Activated CD4-positive, alpha-beta memory T cell treated with anti-CD3 and anti-CD28 coated beads for 36 hours (primary cell): ENCODE data around the gene METRNL. TPM values are rescaled to one million over a fixed set of nuclear protein-coding genes. Genes with fewer than 3 reads are reported as not detected.

Experiments used
- CTCF ChIA-PET: fragments of 350-600 bp; sonication (Branson Sonifier 250); formaldehyde crosslinking; loops from one replicate; lab custom pipeline; 2021; ENCODE audit warnings: antibody characterized with exemption, inconsistent platforms; lab: Charles Lee
- POLR2A ChIA-PET: fragments of 350-600 bp; sonication (Branson Sonifier 250); formaldehyde crosslinking; loops from one replicate; lab custom pipeline; 2021; ENCODE audit warnings: antibody characterized with exemption; lab: Charles Lee
- DNase-seq: peaks from one replicate; pipeline ENCODE4 v3.0.0-alpha.2; 2020
- H3K27ac Mint-ChIP-seq: one replicate; pipeline ENCODE4 v1.8.0; 2021; ENCODE audit warnings: mixed read lengths
- H3K27me3 Mint-ChIP-seq: one replicate; pipeline ENCODE4 v1.8.0; 2021; ENCODE audit warnings: mixed read lengths
- H3K36me3 Mint-ChIP-seq: one replicate; pipeline ENCODE4 v1.8.0; 2021; ENCODE audit warnings: mixed read lengths
- H3K4me1 Mint-ChIP-seq: one replicate; pipeline ENCODE4 v1.8.0; 2021; ENCODE audit warnings: low read depth, mixed read lengths
- H3K4me3 Mint-ChIP-seq: one replicate; pipeline ENCODE4 v1.8.0; 2021; ENCODE audit warnings: mild to moderate bottlenecking, mixed read lengths
- H3K9me3 Mint-ChIP-seq: one replicate; pipeline ENCODE4 v1.8.0; 2021; ENCODE audit warnings: mixed read lengths
- intact Hi-C: fragments of 100-400 bp; cut with micrococcal nuclease; formaldehyde crosslinking; loops from one replicate; pipeline ENCODE4 v1.15.1; 2023
- total RNA-seq, 2 experiments: library from RNA; stranded (reverse); gene quantifications; one replicate each; pipeline ENCODE4 v1.2.3, GENCODE V29; 2021

METRNL gene
- total RNA-seq, 2 experiments from 2014 or later = 62.8 to 71.1 TPM

GRCh38 chr17:83092186-83092585 is 12.8 kb downstream of the METRNL start:
- Mint-ChIP-seq H3K27ac (no peak overlapping the region), H3K4me3 (no peak overlapping the region), H3K9me3 (no peaks in the 10 kb centered on the region), H3K27me3 (no peaks in the 10 kb centered on the region), H3K36me3 (peaks cover 11% of the 10 kb centered on the region), H3K4me1 (peaks cover 2% of the 10 kb centered on the region)
- intact Hi-C loops = no loop called here
- POLR2A ChIA-PET = no interaction called here
- CTCF ChIA-PET = no interaction called here
- DNase-seq = no peak

GRCh38 chr17:83092931-83093330 is 13.5 kb downstream of the METRNL start:
- peaks cover 11% of the 10 kb centered on the region for H3K36me3 Mint-ChIP-seq
- H3K27ac Mint-ChIP-seq = no peak overlapping the region
- H3K27me3 Mint-ChIP-seq = no peaks in the 10 kb centered on the region
- ChIA-PET CTCF (no interaction called here), POLR2A (no interaction called here)
- no peak overlapping the region for H3K4me3 Mint-ChIP-seq
- no peak for DNase-seq
- no peaks in the 10 kb centered on the region for H3K9me3 Mint-ChIP-seq
- peaks cover 2% of the 10 kb centered on the region for H3K4me1 Mint-ChIP-seq
- intact Hi-C loops = no loop called here

- Mint-ChIP-seq H3K27me3 (no peaks in the 10 kb centered on the region), H3K9me3 (no peaks in the 10 kb centered on the region), H3K4me1 (peaks cover 2% of the 10 kb centered on the region), H3K4me3 (no peak overlapping the region), H3K27ac (no peak overlapping the region), H3K36me3 (peaks cover 8% of the 10 kb centered on the region)
- CTCF ChIA-PET = no interaction called here
- intact Hi-C loops = no loop called here
- DNase-seq = no peak
- POLR2A ChIA-PET = no interaction called here
These were observed 14.1 kb downstream of the METRNL start for GRCh38 chr17:83093506-83093905.

GRCh38 chr17:83094291-83094690 is 14.9 kb downstream of the METRNL start:
- Mint-ChIP-seq H3K4me3 (no peak overlapping the region), H3K36me3 (peaks cover 8% of the 10 kb centered on the region), H3K4me1 (no peaks in the 10 kb centered on the region), H3K27me3 (no peaks in the 10 kb centered on the region), H3K9me3 (no peaks in the 10 kb centered on the region), H3K27ac (no peak overlapping the region)
- POLR2A ChIA-PET = no interaction called here
- CTCF ChIA-PET = no interaction called here
- DNase-seq = no peak
- intact Hi-C loops = no loop called here

GRCh38 chr17:83095016-83095415 is 15.6 kb downstream of the METRNL start:
- ChIA-PET CTCF (no interaction called here), POLR2A (no interaction called here)
- no peak for DNase-seq
- H3K27me3 Mint-ChIP-seq = peaks cover 3% of the 10 kb centered on the region
- no peak overlapping the region for H3K4me3 Mint-ChIP-seq
- no peaks in the 10 kb centered on the region for H3K9me3 Mint-ChIP-seq
- intact Hi-C loops = no loop called here
- H3K27ac Mint-ChIP-seq = no peak overlapping the region
- H3K36me3 Mint-ChIP-seq = peaks cover 8% of the 10 kb centered on the region
- H3K4me1 Mint-ChIP-seq = peaks cover 2% of the 10 kb centered on the region

GRCh38 chr17:83096401-83097224 is 17.2 kb downstream of the METRNL start:
- intact Hi-C loops = no loop called here
- POLR2A ChIA-PET = no interaction called here
- Mint-ChIP-seq H3K4me3 (no peak overlapping the region), H3K4me1 (peaks cover 4% of the 10 kb centered on the region), H3K9me3 (no peaks in the 10 kb centered on the region), H3K36me3 (peaks cover 6% of the 10 kb centered on the region), H3K27ac (no peak overlapping the region), H3K27me3 (peaks cover 12% of the 10 kb centered on the region)
- no peak for DNase-seq
- CTCF ChIA-PET = no interaction called here

GRCh38 chr17:83097831-83098230 is 18.4 kb downstream of the METRNL start:
- ChIA-PET POLR2A (interaction anchor here (1.3 to 1.8 kb wide), 2 partner anchors 14 to 19 kb away, joined by 3 to 5 read pairs; no protein-coding TSS in a partner anchor), CTCF (no interaction called here)
- Mint-ChIP-seq H3K4me1 (peaks cover 4% of the 10 kb centered on the region), H3K36me3 (peaks cover 4% of the 10 kb centered on the region), H3K4me3 (no peak overlapping the region), H3K27me3 (peaks cover 12% of the 10 kb centered on the region), H3K27ac (no peak overlapping the region), H3K9me3 (no peaks in the 10 kb centered on the region)
- DNase-seq = no peak
- intact Hi-C loops = no loop called here

- Mint-ChIP-seq H3K4me1 (peaks cover 4% of the 10 kb centered on the region), H3K27ac (no peak overlapping the region), H3K9me3 (no peaks in the 10 kb centered on the region), H3K27me3 (peaks cover 12% of the 10 kb centered on the region), H3K36me3 (peaks cover 4% of the 10 kb centered on the region), H3K4me3 (no peak overlapping the region)
- intact Hi-C loops = no loop called here
- DNase-seq = no peak
- CTCF ChIA-PET = no interaction called here
- POLR2A ChIA-PET = interaction anchor here (1.3 to 1.8 kb wide), 2 partner anchors 15 to 18 kb away, joined by 3 to 5 read pairs; no protein-coding TSS in a partner anchor
These were observed 19.1 kb downstream of the METRNL start for GRCh38 chr17:83098241-83099085.

- Mint-ChIP-seq H3K4me3 (no peak overlapping the region), H3K27ac (no peak overlapping the region), H3K27me3 (peaks cover 12% of the 10 kb centered on the region), H3K4me1 (peaks cover 4% of the 10 kb centered on the region), H3K36me3 (peaks cover 2% of the 10 kb centered on the region), H3K9me3 (no peaks in the 10 kb centered on the region)
- CTCF ChIA-PET = no interaction called here
- DNase-seq = no peak
- POLR2A ChIA-PET = interaction anchor here (1.3 to 1.8 kb wide), 2 partner anchors 15 to 17 kb away, joined by 3 to 5 read pairs; no protein-coding TSS in a partner anchor
- intact Hi-C loops = no loop called here
These were observed 19.7 kb downstream of the METRNL start for GRCh38 chr17:83099086-83099555.

- H3K27me3 Mint-ChIP-seq = peaks cover 12% of the 10 kb centered on the region
- CTCF ChIA-PET = no interaction called here
- peaks cover 4% of the 10 kb centered on the region for H3K4me1 Mint-ChIP-seq
- H3K27ac Mint-ChIP-seq = no peak overlapping the region
- POLR2A ChIA-PET = no interaction called here
- no peak for DNase-seq
- H3K36me3 Mint-ChIP-seq = peaks cover 2% of the 10 kb centered on the region
- no peaks in the 10 kb centered on the region for H3K9me3 Mint-ChIP-seq
- H3K4me3 Mint-ChIP-seq = no peak overlapping the region
- intact Hi-C loops = no loop called here
These were observed 20.3 kb downstream of the METRNL start for GRCh38 chr17:83099570-83100181.

GRCh38 chr17:83100220-83100852 is 20.9 kb downstream of the METRNL start:
- no peak for DNase-seq
- Mint-ChIP-seq H3K9me3 (no peaks in the 10 kb centered on the region), H3K27ac (no peak overlapping the region), H3K27me3 (peaks cover 12% of the 10 kb centered on the region), H3K4me3 (no peak overlapping the region), H3K4me1 (peaks cover 4% of the 10 kb centered on the region), H3K36me3 (peaks cover 2% of the 10 kb centered on the region)
- POLR2A ChIA-PET = no interaction called here
- intact Hi-C loops = no loop called here
- CTCF ChIA-PET = no interaction called here
